Mucosa of gallbladder (tissue), 1 donor: ENCODE measurements around the gene FGFR3. TPM values are rescaled to one million over a fixed set of nuclear protein-coding genes. Genes with fewer than 3 reads are reported as not detected.
"Not testable (repeated sequence)": the region's sequence is repeated elsewhere in the genome, so short reads cannot be mapped to it uniquely, and the experiment has no call there.

Experiments
- DNase-seq: peaks from one replicate; pipeline ENCODE4 v3.0.0-alpha.2; 2020; ENCODE audit warnings: low spot score
- total RNA-seq: library from RNA; stranded (reverse); gene quantifications from one replicate; pipeline ENCODE4 v1.2.1, GENCODE V29; 2021
- donor health status: DM: no; HTN: no; CAD: no.

FGFR3 gene
- total RNA-seq, 1 donor from 2014 or later: 104 TPM

GRCh38 chr4:1841201-1841886, 48.3 kb downstream of the FGFR3 start:
- DNase-seq: no peak

- no peak for DNase-seq
Measured at GRCh38 chr4:1841887-1842210, 48.8 kb downstream of the FGFR3 start.

- DNase-seq: no peak
Measured at GRCh38 chr4:1842339-1842895, 49.3 kb downstream of the FGFR3 start.

- DNase-seq: no peak
Measured at GRCh38 chr4:1842993-1843448, 49.9 kb downstream of the FGFR3 start.

- no peak for DNase-seq
Measured at GRCh38 chr4:1843852-1844251, 50.8 kb downstream of the FGFR3 start.

DNA sequence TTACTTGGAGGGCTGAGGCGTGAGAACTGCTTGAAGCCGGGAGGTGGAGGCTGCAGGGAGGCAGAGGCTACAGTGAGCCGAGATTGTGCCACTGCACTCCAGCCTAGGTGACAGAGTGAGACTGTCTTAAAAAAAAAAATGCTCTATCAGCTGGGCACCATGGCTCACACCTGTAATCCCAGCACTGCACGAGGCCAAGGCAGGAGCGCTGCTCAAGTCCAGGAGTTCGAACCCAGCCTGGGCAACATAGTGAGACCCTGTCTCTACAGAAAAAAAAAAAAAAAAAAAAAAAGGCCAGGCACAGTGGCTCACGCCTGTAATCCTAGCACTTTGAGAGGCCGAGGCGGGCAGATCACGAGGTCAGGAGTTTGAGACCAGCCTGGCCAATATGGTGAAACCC, 51.5 kb downstream of the FGFR3 start:
- not testable (repeated sequence) for DNase-seq

DNA sequence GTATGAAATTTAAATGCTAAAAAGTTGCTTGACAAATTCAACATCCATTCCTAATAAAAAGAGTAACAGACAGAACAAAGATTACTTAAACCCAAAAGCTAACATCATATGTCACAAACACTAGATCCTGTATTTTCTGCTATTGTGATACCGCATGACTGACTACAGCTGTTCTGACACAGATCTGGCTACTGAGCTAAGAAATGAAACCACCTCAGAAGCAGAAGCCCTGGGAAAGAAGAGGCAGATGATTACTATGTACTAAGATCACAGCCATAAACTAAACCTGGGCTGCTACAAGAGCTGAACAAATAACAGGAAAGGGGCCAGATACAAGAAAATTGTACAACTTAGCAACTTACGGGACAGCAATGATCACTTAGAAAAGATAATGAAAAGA, 53.5 kb downstream of the FGFR3 start:
- DNase-seq: no peak

GRCh38 chr4:1850276-1850675, 57.2 kb downstream of the FGFR3 start:
- no peak for DNase-seq

- DNase-seq: no peak
Measured at GRCh38 chr4:1851160-1851559, 58.1 kb downstream of the FGFR3 start.

DNA sequence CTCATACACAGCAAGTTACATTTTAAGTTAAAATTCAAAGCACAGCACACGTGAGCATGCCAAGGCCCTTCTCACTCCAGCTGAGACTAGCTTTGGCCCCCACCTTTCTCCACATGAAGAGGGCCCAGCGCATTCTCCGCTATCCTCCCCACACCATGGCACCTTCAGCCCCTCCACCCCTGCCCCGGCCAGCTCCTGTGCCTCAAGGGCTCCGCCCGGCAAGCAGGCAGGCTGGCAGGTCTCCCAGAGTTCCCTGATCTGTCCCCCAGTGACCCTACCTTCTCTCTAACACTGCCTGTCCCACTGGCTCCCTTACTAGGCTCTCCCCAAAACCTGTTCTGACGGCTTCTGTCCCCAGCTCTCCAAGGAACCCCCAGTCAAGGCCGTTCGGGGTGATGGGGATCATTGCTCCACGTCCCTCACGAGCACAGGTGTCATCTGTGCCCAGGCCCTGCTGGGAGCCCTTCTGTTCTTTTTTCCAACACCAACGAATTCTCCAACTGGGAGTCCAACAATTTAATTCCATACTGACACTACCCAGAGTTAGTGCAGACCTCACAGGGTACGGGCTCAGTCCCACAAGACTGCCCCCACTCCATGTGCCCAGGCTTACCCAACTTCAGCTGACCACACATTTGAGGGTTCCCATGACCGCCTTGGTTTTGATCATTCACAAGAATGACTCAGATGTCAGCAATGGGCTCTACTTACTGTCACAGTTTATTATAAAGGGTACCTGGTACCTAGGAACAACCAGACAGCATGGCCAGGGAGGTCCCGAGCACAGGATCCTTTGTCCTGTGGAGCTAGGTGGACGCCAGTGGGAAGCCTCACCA, 58.7 kb downstream of the FGFR3 start:
- no peak for DNase-seq

GRCh38 chr4:1852904-1853623, 60.0 kb downstream of the FGFR3 start:
- no peak for DNase-seq

- DNase-seq: no peak
Measured at GRCh38 chr4:1854752-1855151, 61.7 kb downstream of the FGFR3 start.

DNA sequence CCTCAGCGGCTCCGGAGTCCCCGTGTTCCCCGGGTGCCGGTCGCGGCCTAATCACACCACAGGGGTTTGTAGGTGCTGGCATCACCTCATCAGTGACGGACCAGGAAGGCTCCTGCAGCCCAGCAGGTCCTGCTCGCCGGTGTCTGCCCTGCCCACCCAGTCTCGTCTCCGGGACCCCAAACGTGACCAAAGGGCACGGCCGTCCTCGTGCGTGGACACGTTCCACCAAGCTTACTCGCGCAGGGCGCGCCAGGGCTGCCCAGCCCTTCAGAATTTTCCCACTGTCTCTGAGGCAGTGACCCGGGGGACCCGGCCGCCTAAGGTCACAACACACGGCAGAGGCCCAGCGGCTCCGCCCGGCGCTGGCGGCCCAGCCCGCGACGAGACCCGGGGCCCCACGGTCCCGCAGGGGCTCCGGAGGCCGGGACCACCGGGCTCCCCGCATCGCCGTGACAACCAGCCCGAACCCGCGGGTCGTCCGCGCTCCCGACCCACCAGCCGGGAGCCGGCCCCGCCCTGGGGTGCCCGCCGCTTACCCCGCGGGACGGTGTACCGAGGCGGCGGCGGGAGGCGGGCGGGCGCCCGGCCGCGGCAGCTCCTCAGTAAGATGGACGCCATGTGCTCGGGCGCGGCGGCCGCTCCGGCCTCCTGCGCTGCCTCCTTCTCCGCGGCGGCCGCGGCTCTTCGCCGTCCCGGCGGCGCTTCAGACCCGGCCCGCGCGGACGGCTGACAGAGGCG, 62.4 kb downstream of the FGFR3 start:
- no peak for DNase-seq

GRCh38 chr4:1856071-1856942, 63.2 kb downstream of the FGFR3 start, which contains the start of gene LETM1:
LETM1 (minus strand) TSS chr4:1856156; CDS start chr4:1855950, 206 bp downstream.
- peak; percentile 96 for DNase-seq

DNA sequence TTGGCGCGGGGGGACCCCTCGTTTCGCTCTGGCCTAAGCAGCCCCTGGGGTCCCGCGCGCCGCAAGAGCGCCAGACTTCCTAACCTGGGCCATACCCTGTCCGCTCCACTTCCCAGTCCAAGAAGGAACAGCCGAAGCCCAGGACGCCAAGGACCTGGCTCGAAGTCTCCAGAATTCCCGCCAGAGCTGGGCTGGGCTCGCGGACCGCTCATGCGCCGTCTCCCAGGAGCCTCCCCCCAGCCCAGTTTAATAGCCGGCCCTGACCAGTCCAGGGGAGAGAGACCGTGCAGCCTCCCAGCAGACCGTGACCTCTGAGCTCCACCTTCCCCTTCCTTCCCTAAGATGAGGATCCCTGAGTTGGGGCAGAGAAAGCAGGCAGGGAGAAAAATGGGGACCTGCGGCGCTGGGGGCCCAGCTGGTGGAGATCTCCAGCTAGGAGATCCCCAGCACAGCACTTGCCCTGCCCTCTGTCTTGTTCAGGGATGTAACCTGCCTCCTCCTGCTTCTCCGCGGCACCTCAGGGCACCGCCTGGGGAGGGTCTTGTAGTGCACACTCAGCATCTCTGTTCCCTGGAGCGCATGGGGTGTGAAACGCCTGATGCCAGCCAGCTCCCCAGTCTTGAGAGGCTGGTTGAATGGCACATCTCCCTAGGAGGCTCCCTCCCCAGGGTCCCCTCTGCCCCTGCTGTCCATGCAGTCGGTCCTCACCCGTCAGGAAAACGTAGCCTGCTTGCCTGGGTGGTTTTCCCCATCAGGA, 64.0 kb downstream of the FGFR3 start:
- no peak for DNase-seq

- no peak for DNase-seq
Measured at GRCh38 chr4:1857931-1858330, 64.8 kb downstream of the FGFR3 start.
